PC-3 (cell line): ENCODE results near the gene TLE3.

ENCODE experiments used
- CTCF ChIP-seq: fragments of 300-600 bp; sonication (generic); conservative IDR thresholded peaks from 2 replicates; pipeline ENCODE4 v1.5.1; 2017; ENCODE audit warnings: antibody characterized with exemption, low read depth, mild to moderate bottlenecking, low read length
- EZH2 ChIP-seq: fragments of 300-600 bp; sonication (generic); IDR thresholded peaks from one replicate; pipeline ENCODE4 v1.6.1; 2017; ENCODE audit warnings: antibody characterized with exemption, mild to moderate bottlenecking, low read length; ENCODE audit not compliant: unreplicated experiment

- TF ChIP-seq CTCF (no peak), EZH2 (no peak)
Observed at GRCh38 chr15:70132139-70132538, 34.4 kb upstream of the TLE3 start.
